Body of pancreas (tissue), 4 donors: ENCODE data around the gene CT83. TPM values are rescaled to one million over a fixed set of nuclear protein-coding genes. Genes with fewer than 3 reads are reported as not detected.
A peak's percentile ranks its signal among the peaks of the same experiment; 100 is the strongest.

ENCODE experiments used
- ATAC-seq: fragments of 150-250 bp; one replicate; pipeline ENCODE4 v1.9.1; 2016
- DNase-seq, 4 donors: peaks; one replicate each; pipeline ENCODE4 v3.0.0-alpha.2; 2019
- H3K27ac ChIP-seq, 4 donors: fragments of 200-600 bp; sonication (generic); 1 replicate in 3 of 4; 2 replicates in 1 of 4; pipeline versions ENCODE4 v1.5.1 to v1.6.1; 2016 to 2019; ENCODE audit warnings: mild to moderate bottlenecking in 1 of 4, mixed read lengths in 1 of 4, moderate library complexity in 1 of 4
- H3K27me3 ChIP-seq, 2 donors: fragments of 200-600 bp; sonication (generic); one replicate each; pipeline ENCODE4 v1.6.0; 2016; ENCODE audit warnings: mild to moderate bottlenecking in 1 of 2
- H3K36me3 ChIP-seq, 2 donors: fragments of 200-600 bp; sonication (generic); replicated peaks in 1 of 2; 2 replicates each; pipeline ENCODE4 v1.5.1; 2016; ENCODE audit warnings: low read depth in 2 of 2; ENCODE audit not compliant: insufficient read depth in 1 of 2
- H3K4me1 ChIP-seq: fragments of 200-600 bp; sonication (generic); one replicate; pipeline ENCODE4 v1.6.0; 2016
- H3K4me3 ChIP-seq, 2 donors: fragments of 200-600 bp; sonication (generic); 1 replicate in 1 of 2; 2 replicates in 1 of 2; pipeline ENCODE4 v1.5.1; 2016 to 2019
- H3K9me3 ChIP-seq, 3 donors: fragments of 200-600 bp; sonication (generic); 1 replicate in 2 of 3; 2 replicates in 1 of 3; pipeline ENCODE4 v1.5.1; 2016
- POLR2A ChIP-seq, 3 donors: fragments of 450-650 bp; IDR thresholded peaks; one replicate each; pipeline ENCODE4 v1.6.1; 2016; ENCODE audit warnings: antibody characterized with exemption in 3 of 3, mild to moderate bottlenecking in 2 of 3
- WGBS, 2 donors: methylation state at CpG; one replicate each; pipeline ENCODE4 v1.1.5; 2017; 5-methylcytosine and 5-hydroxymethylcytosine counted together
- intact Hi-C: fragments of 100-400 bp; cut with DNase I; formaldehyde crosslinking; loops from one replicate; pipeline ENCODE4 v1.15.1; 2023
- total RNA-seq, 2 donors: library from RNA; depleted of rRNA; stranded (reverse); fragments of >200 nt; gene quantifications; one replicate each; pipeline ENCODE4 v1.1.0, GENCODE V29; 2016
- TF ChIP-seq, protein P1 (sequence below), 7 experiments: fragments of 450-650 bp in 4 of 7; fragments of 200-600 bp in 3 of 7; sonication (generic) in 3 of 7; IDR thresholded peaks; one replicate each; pipeline ENCODE4 v1.5.1; 2016 to 2019; ENCODE audit warnings: antibody characterized with exemption in 7 of 7

Gene CT83
- total RNA-seq: not detected

DNA sequence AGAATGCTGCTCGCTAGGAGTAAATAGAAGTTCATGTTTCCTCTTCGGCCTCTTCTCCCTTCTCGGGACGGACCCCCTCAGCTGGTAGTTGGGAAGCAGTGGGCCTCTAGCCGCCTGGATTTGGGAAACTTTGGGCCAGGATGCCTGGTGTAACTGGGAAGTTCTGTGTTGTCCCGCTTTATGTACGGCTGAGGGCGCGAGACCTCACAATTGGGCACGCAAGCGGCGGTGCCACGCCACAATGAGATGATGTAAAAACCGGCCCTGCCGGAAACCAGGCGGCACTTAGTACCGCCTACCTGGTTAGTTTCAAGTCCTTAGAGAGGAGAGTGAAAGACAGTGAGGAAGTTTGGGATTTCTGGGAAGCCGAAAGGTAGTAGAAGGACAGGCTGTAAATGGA lies at the start of gene CT83:
TSS of gene CT83 (minus strand) at position 155 of the 400 bp plus-strand sequence. CDS start at position 35, 120 bp downstream.
- TF ChIP-seq, protein P1, sequence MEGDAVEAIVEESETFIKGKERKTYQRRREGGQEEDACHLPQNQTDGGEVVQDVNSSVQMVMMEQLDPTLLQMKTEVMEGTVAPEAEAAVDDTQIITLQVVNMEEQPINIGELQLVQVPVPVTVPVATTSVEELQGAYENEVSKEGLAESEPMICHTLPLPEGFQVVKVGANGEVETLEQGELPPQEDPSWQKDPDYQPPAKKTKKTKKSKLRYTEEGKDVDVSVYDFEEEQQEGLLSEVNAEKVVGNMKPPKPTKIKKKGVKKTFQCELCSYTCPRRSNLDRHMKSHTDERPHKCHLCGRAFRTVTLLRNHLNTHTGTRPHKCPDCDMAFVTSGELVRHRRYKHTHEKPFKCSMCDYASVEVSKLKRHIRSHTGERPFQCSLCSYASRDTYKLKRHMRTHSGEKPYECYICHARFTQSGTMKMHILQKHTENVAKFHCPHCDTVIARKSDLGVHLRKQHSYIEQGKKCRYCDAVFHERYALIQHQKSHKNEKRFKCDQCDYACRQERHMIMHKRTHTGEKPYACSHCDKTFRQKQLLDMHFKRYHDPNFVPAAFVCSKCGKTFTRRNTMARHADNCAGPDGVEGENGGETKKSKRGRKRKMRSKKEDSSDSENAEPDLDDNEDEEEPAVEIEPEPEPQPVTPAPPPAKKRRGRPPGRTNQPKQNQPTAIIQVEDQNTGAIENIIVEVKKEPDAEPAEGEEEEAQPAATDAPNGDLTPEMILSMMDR (IDR thresholded peaks at IDR 0.05): no peak
- TF ChIP-seq POLR2A (IDR thresholded peaks at IDR 0.05): no peak
- no peaks in the 10 kb centered on the region for H3K9me3 ChIP-seq
- no peak for DNase-seq
- ATAC-seq: no peak
- no peak within 1 kb of the TSS for H3K4me3 ChIP-seq
- 81 to 90% methylated on average over 15 to 18 of the region's 18 CpGs for WGBS, 2 donors
- intact Hi-C loops: no loop called here
- H3K27me3 ChIP-seq: no peaks in the 10 kb centered on the region
- H3K36me3 ChIP-seq: no peaks in the 10 kb centered on the region
- H3K4me1 ChIP-seq: no peaks in the 10 kb centered on the region
- no peak within 1 kb of the TSS for H3K27ac ChIP-seq

DNA sequence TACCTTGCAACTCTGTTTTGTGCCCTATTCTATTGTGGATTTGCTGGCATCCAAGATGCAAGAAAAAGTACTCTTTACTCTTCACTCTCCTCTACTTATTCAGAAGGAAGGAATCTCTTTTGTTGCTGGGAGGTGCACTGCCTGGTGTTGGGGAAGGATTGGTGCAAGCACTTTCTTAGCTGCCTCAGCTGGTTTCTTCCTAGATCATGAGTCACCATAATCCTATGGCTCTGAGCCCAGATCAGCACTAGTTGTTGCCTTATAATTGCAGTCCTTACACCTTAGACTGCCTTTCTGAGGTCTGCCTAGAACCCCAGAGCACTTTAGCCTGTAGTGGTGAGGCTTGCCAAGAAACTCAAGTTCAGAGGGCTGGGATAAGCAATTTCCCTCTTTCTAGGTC lies 37.0 kb upstream of the CT83 start:
- Histone ChIP-seq H3K27me3 (peaks cover 0 to 3% of the 10 kb centered on the region in 2 donors), H3K4me3 (no peak overlapping the region), H3K36me3 (no peaks in the 10 kb centered on the region), H3K27ac (no peak overlapping the region), H3K4me1 (no peaks in the 10 kb centered on the region), H3K9me3 (no peaks in the 10 kb centered on the region)
- no peak for TF ChIP-seq POLR2A (IDR thresholded peaks at IDR 0.05)
- TF ChIP-seq, protein P1 (IDR thresholded peaks at IDR 0.05): no peak
- ATAC-seq (no peak), DNase-seq (no peak)
- intact Hi-C loops: no loop called here

DNA sequence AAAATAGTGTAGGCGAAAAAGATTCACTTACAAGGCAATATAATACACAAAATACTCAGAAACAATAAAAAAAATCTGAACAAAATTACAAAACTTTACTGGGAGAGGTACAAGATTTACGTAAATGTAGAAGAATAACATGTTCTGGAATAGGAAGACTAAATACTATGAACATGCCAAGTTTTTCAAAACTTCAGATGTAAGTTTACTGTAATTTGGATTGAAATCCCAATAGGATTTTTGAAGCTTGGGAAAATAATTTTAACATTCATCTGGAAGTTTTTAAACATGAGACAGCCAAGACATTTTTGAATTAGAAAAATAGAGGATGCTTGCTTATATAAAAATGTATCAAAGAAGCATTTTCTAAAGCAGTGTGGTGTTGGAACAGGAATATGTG lies 30.5 kb upstream of the CT83 start:
- H3K27ac ChIP-seq: no peak overlapping the region
- 77 to 85% methylated on average over 2 of the region's 2 CpGs for WGBS, 2 donors
- H3K4me3 ChIP-seq: no peak overlapping the region
- H3K36me3 ChIP-seq: no peaks in the 10 kb centered on the region
- peaks cover 0 to 2% of the 10 kb centered on the region in 2 donors for H3K27me3 ChIP-seq
- no peaks in the 10 kb centered on the region for H3K9me3 ChIP-seq
- TF ChIP-seq POLR2A (IDR thresholded peaks at IDR 0.05): no peak
- TF ChIP-seq, protein P1 (IDR thresholded peaks at IDR 0.05): no peak
- ATAC-seq (no peak), DNase-seq (no peak)
- no peaks in the 10 kb centered on the region for H3K4me1 ChIP-seq
- intact Hi-C loops: no loop called here

DNA sequence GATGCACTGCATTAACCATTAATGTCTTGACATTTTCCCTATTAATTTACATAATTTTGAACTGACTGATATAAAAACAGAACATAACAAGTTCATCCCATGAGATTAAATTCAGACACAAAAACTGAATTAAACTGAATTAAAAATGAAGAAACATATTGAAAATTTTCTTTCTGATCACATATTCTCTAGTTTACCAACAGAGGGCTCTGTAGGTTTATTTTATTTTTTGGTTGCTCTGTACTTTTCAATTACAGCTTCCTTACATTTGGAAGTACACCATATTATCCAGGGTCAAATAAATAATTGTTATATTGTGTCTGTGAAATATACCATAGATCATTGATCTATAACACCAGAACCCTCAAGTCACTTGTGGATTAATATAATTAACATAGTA lies 27.3 kb upstream of the CT83 start:
- no peak overlapping the region for H3K27ac ChIP-seq
- H3K9me3 ChIP-seq: no peaks in the 10 kb centered on the region
- no peak for ATAC-seq
- H3K4me3 ChIP-seq: no peak overlapping the region
- no peaks in the 10 kb centered on the region for H3K36me3 ChIP-seq
- intact Hi-C loops: no loop called here
- DNase-seq: no peak
- no peak for TF ChIP-seq POLR2A (IDR thresholded peaks at IDR 0.05)
- TF ChIP-seq, protein P1 (IDR thresholded peaks at IDR 0.05): peak in 6 of 7 experiments; percentile 7 to 39 (median 27)
- no peaks in the 10 kb centered on the region for H3K27me3 ChIP-seq
- H3K4me1 ChIP-seq: no peaks in the 10 kb centered on the region

- intact Hi-C loops: no loop called here
- Histone ChIP-seq H3K27me3 (no peaks in the 10 kb centered on the region), H3K9me3 (no peaks in the 10 kb centered on the region), H3K4me3 (no peak overlapping the region), H3K27ac (no peak overlapping the region), H3K36me3 (no peaks in the 10 kb centered on the region), H3K4me1 (no peaks in the 10 kb centered on the region)
- no peak for DNase-seq
- TF ChIP-seq, protein P1 (IDR thresholded peaks at IDR 0.05): no peak
- TF ChIP-seq POLR2A (IDR thresholded peaks at IDR 0.05): no peak
- no peak for ATAC-seq
- WGBS, 2 donors: 63 to 84% methylated on average over 2 of the region's 2 CpGs
These were observed 17.3 kb upstream of the CT83 start for GRCh38 chrX:116480059-116480458.
